ENCODE data around the gene IL34. TPM values are rescaled to one million over a fixed set of nuclear protein-coding genes. Genes with fewer than 3 reads are reported as not detected.

The IL34 gene
- total and polyA plus RNA-seq, 2 of the 8 experiments (the other 6 are each of a cell fraction or from before 2014, with no cell fraction given) = 4.6 to 5.6 TPM

- TF ChIP-seq USF2 (IDR thresholded peaks at IDR 0.05; ENCODE audit: low read length) (no peak), POU5F1 (IDR thresholded peaks at IDR 0.05; ENCODE audit: low read depth, low read length) (no peak), SUZ12 (IDR thresholded peaks at IDR 0.05; ENCODE audit: low read length) (no peak), RBBP5 (IDR thresholded peaks at IDR 0.05; ENCODE audit: borderline replicate concordance, low read depth, low read length) (no peak)
Measured at GRCh38 chr16:70704586-70704985, 58.2 kb downstream of the IL34 start (continued).

All from H1 (cell line).